ENCODE results near the gene ST7.

Gene ST7

GRCh38 chr7:117272017-117272759 lies 318.9 kb downstream of the ST7 start:
- DNase-seq (ENCODE audit: low read depth) = no peak

- DNase-seq (ENCODE audit: low read depth) = no peak
Observed at GRCh38 chr7:117273325-117273724, 320.0 kb downstream of the ST7 start.

DNA sequence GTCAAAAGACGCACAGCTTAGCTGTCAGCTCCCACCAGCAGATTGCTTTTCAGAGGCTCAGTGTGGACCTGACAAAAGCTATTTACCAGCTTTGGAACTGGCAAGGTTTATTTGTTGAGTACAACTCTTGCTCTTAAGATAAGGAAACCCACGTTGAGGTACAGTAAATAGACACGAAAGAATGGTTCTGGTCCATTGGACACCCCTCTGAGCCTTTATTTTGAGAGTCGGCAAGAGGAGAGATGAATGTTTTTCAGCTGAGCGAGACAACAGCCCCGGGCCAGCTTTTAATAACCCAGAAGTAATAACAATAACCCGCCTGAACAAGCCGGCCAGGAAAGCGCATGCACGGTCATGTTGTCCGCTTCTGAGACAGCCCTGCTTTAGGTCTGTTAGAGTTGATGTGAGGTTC lies 320.5 kb downstream of the ST7 start:
- no peak for DNase-seq (ENCODE audit: low read depth)

DNA sequence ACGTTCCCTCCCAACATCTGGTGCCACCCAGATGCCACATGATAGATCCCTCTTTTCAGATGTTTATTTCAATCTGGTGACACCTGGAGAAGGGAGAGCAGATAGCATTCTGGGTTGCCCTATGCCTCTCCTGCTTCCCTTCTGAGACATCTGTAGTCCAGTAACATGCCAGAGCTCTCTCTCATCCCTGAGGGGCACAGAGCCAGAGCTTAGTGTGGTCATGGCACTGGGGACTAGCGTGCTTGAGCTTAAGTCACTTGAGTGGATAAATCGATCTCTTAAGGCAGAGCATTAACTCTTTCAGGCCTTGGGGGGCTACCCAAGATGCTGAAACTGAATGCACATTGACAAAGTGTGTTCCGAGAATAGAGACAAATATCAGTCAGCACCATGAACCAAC lies 321.6 kb downstream of the ST7 start:
- no peak for DNase-seq (ENCODE audit: low read depth)

DNA sequence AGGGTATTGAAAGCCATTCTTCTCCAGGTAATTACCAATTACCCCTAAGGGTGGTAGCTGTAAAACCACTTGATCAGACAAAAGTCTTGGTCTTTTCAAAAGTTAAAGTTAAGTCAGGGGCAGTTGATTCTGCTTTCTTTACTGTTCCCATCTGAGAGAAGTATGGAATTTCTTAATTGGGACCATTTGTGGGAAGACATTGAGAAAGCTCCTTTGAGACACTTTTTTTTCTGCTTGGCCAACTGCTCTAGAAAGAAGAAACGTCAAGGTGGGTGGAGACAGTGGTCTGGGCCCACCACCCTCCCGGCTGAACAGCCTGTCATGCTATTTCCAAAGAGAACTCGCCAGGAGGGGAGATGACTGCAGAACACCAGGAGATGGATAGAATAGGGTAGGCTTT lies 324.3 kb downstream of the ST7 start:
- DNase-seq (ENCODE audit: low read depth) = no peak

DNA sequence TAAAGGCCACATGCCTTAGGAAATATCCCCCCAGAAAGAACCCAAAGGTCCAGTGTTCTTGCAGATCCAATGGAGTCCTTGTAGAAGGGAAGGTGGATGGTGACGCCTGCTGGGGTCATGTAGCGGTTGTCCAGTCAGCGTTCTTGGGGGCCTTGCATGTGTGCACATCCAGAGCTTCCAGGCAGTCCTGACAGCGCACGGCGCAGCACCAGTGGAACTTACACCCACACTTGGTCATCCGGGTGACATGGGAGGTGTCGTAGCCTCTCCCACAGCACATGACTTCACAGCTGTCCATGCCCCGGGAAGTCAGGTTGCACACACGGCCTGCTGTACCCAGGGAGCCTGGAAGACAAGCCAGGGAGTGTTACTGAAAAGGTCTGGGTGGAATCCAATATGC lies 324.7 kb downstream of the ST7 start:
- no peak for DNase-seq (ENCODE audit: low read depth)

GRCh38 chr7:117279203-117279602 lies 325.9 kb downstream of the ST7 start:
- DNase-seq (ENCODE audit: low read depth) = no peak
